Left kidney (tissue), 2 donors: ENCODE measurements around the gene PAN2. TPM values are rescaled to one million over a fixed set of nuclear protein-coding genes. Genes with fewer than 3 reads are reported as not detected.
"Not testable (repeated sequence)": the region's sequence is repeated elsewhere in the genome, so short reads cannot be mapped to it uniquely, and the experiment has no call there.

Experiments used
- DNase-seq: peaks from one replicate; pipeline ENCODE4 v3.0.0-alpha.2; 2013
- polyA plus RNA-seq: library from polyadenylated mRNA; unstranded; fragments of 120-200 nt; gene quantifications from one replicate; pipeline ENCODE4 v1.2.1, GENCODE V29; 2013; ENCODE audit not compliant: insufficient read length

Gene PAN2
- polyA plus RNA-seq, 1 donor, result 135 TPM

DNA sequence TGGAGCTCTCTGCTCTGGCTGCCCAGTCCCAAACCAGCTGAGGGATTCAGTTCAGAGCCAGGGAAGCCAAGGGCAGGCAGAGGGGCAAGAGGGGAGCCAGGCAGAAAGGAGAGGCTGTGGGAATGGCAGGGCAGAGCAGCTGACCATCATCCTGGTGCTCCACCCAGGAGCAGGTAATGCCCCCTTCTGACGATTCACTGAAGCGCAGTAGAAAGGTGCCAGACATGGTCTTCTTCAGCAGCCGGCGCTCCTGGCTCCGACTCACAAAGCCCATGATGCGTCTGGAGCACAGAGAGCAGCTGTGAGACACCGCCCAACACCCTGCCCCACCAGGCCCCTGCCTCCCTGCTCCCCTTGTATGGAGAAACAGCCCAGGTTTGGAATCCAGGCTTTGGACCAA, 12.9 kb upstream of the PAN2 start:
- no peak for DNase-seq

- DNase-seq, result not testable (repeated sequence)
These were observed 8.5 kb upstream of the PAN2 start for GRCh38 chr12:56342290-56342689.

- DNase-seq, result no peak
These were observed 7.8 kb upstream of the PAN2 start for GRCh38 chr12:56341616-56342015.

DNA sequence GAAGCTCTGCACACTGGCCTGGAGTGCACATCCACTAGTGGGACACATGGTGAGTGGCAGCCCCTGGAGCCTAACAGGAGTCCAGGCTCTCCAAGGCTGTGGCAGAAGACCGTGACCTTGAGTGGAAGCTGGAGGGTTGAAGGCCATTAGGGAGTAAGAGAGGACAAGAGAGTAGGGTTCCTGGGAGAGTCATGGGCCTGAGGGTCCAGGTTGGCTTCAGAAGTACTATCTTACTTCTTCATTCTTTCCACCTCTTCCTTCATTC, 5.3 kb upstream of the PAN2 start:
- DNase-seq, result no peak

GRCh38 chr12:56338308-56339157, 4.7 kb upstream of the PAN2 start, which contains the start of gene IL23A:
IL23A (plus strand) TSS chr12:56338884; CDS start chr12:56339045, 161 bp downstream.
- DNase-seq, result no peak

- no peak for DNase-seq
These were observed 4.0 kb upstream of the PAN2 start for GRCh38 chr12:56337753-56338251.

- DNase-seq, result no peak
These were observed 2.8 kb upstream of the PAN2 start for GRCh38 chr12:56336361-56337167.

GRCh38 chr12:56335527-56335926, 1.7 kb upstream of the PAN2 start:
- not testable (repeated sequence) for DNase-seq

DNA sequence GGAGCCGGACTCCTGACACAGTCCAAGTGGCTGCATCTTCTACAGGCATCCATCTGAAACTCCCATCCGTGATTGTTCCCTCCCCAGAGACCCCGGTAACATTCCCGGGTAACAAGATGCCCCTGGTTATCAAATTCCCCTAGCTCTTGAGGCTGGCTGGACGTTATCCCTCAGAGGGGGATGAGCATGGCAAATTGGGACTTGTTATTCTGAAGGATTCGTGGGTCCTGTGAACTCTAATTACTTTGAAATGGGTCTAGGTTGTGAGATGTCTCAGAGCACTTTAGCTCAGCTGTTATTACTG, 642 bp upstream of the PAN2 start:
- no peak for DNase-seq

- DNase-seq, result no peak
These were observed 562 bp downstream of the PAN2 start for GRCh38 chr12:56333197-56333678.

- no peak for DNase-seq
These were observed 1.1 kb downstream of the PAN2 start for GRCh38 chr12:56332512-56333196.

GRCh38 chr12:56330936-56331490, 2.8 kb downstream of the PAN2 start:
- no peak for DNase-seq

DNA sequence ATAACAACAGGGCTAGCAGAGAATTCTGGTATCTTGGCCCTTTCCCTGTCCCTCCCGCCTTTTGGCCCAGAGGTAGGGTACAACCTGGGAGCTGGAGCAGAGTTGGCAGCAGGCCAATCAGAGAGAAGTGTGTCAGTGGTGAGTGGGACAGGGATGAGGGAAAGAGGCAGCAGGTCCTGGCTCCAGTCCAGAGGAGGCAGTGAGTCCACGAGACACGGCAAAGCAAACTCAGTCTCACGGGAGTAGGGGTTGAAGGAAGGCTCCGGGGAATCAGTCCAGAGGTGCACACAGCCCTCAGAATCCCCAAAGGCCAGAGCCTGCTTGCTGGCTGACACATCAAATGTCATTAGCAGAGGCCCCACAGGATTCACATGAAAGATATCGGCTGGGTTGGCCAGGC, 7.3 kb downstream of the PAN2 start:
- no peak for DNase-seq

GRCh38 chr12:56326126-56326525, 7.7 kb downstream of the PAN2 start:
- no peak for DNase-seq

DNA sequence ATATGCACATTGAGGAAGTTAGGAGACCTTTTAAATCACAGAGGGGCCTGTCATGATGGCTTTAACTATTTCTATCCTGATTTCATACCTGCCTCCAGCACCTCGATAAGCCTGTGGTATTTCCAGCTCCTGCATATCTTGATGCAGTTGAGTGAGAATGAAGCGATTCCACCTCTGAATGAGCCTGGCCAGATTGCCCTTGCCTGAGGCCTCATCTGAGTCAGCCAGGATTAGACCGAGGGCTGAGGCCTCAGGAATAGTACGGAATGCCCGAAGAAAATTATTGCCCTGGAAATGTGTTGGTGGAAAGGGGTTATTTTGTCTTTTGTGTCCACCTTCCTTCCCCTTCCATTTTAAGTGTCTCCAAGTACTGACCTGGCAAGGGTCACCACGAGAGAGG, 9.6 kb downstream of the PAN2 start:
- no peak for DNase-seq

GRCh38 chr12:56321610-56322009, 12.2 kb downstream of the PAN2 start:
- not testable (repeated sequence) for DNase-seq

DNA sequence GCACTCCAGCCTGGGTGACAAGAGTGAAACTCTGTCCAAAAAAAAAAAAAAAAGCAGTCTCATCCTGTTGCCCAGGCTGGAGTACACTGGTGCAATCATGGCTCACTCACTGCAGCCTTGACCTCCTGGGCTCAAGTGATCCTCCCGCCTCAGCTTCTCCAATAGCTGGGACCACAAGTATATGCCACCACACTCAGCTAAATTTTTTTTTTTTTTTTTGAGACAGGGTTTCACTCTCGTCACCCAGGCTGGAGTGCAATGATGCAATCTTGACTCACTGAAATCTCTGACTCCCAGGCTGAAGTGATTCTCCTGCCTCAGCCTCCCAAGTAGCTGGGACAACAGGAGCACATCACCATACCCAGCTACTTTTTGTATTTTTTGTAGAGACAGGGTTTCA, 12.8 kb downstream of the PAN2 start:
- DNase-seq, result no peak

DNA sequence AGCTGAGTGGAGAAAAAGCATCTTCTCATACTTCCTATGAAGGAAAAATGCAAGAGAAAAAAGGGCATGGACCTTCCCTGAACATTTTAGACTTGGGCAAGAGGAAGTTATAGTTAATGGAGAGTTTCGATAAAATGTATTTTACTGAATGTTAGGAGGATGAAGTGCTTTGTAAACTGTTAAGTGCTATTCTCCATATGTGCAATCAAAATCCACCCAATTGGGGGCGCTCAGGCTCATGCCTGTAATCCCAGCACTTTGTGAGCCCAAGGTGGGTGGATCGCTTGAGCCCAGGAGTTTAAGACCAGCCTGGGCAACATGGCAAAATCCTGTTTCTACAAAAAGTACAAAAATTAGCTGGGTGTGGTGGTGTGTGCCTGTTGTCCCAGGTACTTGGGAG, 16.1 kb downstream of the PAN2 start:
- no peak for DNase-seq

GRCh38 chr12:56315622-56316473, 18.0 kb downstream of the PAN2 start, which contains the start of gene CNPY2:
CNPY2 (minus strand) TSS chr12:56315988; CDS start chr12:56315217, 771 bp downstream.
- DNase-seq, result peak; percentile 95

DNA sequence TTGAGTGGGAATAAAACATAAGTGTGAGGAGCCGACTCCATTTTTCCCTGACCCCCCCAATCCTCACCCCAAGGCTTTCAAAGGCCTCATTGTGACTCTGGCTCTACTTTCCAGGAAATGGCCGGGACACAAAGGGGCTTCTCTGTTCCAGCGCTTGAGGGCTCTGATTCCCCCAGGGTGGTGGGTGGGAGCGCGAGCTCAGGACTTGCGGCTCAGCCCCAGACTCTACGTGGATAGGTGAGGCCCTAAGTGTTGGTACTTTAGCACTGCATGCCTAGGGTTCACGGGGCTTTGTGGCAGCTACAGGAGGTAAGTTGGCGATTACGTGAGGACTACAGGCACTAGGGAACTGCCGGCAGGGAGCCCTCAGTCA, 18.6 kb downstream of the PAN2 start:
- DNase-seq, result no peak

DNA sequence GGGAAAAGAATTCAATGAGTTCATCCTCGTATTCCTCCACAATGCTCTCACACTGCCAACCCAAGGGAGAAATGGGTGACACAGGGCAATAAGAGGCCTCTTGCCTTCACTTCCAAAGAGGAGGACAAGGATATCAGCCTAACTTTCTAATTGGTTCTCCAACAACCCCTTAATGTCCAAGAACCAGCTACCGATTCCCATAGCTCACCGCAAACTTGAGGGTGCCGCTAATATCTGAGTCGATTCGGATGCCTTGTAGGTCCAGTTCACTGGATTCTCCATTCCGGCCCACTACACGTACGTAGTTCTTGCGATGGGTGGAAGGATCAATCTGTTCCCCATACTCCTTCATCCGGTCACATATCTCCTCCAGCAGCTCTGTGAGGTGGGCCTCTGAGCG, 22.8 kb downstream of the PAN2 start:
- DNase-seq, result no peak
